KMS-11 (cell line): ENCODE data around the gene APOBEC3B.
A peak's percentile ranks its signal among the peaks of the same experiment; 100 is the strongest.

Experiments
- H2AFZ ChIP-seq: fragments of 200-600 bp; sonication (generic); 2 replicates; pipeline ENCODE4 v1.6.1; 2016; ENCODE audit warnings: antibody characterized with exemption, mixed run types, low read depth
- H3K27ac ChIP-seq: fragments of 200-600 bp; sonication (generic); 2 replicates; pipeline ENCODE4 v1.6.1; 2016; ENCODE audit warnings: mild to moderate bottlenecking, mixed run types
- H3K27me3 ChIP-seq: fragments of 200-600 bp; sonication (generic); 2 replicates; pipeline ENCODE4 v1.6.1; 2017; ENCODE audit warnings: mild to moderate bottlenecking, low read depth, mixed run types, moderate library complexity; ENCODE audit not compliant: insufficient read depth
- H3K36me3 ChIP-seq: fragments of 200-600 bp; sonication (generic); 2 replicates; pipeline ENCODE4 v1.6.1; 2017; ENCODE audit warnings: mild to moderate bottlenecking, mixed run types; ENCODE audit not compliant: insufficient read depth
- H3K4me1 ChIP-seq: fragments of 200-600 bp; sonication (generic); 2 replicates; pipeline ENCODE4 v1.6.1; 2016; ENCODE audit warnings: mild to moderate bottlenecking, low read depth, mixed run types; ENCODE audit not compliant: poor library complexity, severe bottlenecking
- H3K4me2 ChIP-seq: fragments of 200-600 bp; sonication (generic); 2 replicates; pipeline ENCODE4 v1.7.0; 2016; ENCODE audit warnings: mild to moderate bottlenecking, mixed run types
- H3K4me3 ChIP-seq: fragments of 200-600 bp; sonication (generic); IDR thresholded peaks from 2 replicates; pipeline ENCODE4 v1.6.1; 2017; ENCODE audit warnings: low read depth, low read length, mixed read lengths; ENCODE audit not compliant: insufficient read depth
- H3K79me2 ChIP-seq: fragments of 200-600 bp; sonication (generic); 2 replicates; pipeline ENCODE4 v1.6.1; 2016; ENCODE audit warnings: low read depth, mixed run types; ENCODE audit not compliant: insufficient read depth
- H3K9ac ChIP-seq: fragments of 200-600 bp; sonication (generic); 2 replicates; pipeline ENCODE4 v1.6.1; 2016; ENCODE audit warnings: mild to moderate bottlenecking, mixed run types
- H4K20me1 ChIP-seq: fragments of 200-600 bp; sonication (generic); 2 replicates; pipeline ENCODE4 v1.6.1; 2016; ENCODE audit warnings: mild to moderate bottlenecking, mixed run types; ENCODE audit not compliant: insufficient read depth
- TF ChIP-seq, protein P1 (sequence below): fragments of 200-600 bp; sonication (generic); conservative IDR thresholded peaks from 2 replicates; pipeline ENCODE4 v1.6.1; 2017; ENCODE audit warnings: low read depth, mild to moderate bottlenecking, antibody characterized with exemption, low read length, moderate library complexity, mixed read lengths

APOBEC3B gene

DNA sequence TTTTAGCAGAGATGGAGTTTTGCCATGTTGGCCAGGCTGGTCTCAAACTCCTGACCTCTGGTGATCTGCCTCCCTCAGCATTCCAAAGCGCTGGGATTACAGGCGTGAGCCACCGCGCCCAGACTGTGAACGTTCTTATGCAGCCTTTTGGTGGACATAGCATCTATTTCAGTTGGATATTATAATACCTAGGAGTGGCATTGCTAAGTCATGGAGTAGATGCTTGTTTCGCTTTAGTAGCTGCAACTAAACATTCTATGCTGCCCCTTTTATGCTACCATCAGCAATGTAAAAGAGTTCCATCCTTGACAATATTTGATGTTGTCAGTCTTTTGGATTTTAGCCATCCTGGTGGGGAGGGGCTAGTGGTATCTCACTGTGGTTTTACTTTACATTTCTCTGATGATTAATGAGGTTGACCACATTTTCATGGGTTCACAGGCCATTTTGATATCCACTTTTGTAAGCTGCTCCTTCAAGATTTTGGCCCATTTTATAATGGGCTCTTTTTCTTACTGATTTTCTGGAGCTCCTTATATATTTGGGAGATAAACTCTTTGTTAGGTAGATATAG is 41.2 kb upstream of the APOBEC3B start:
- Histone ChIP-seq H4K20me1 (no peaks in the 10 kb centered on the region), H3K27ac (no peak overlapping the region), H3K4me3 (no peak overlapping the region), H3K4me1 (peaks cover 18% of the 10 kb centered on the region), H3K36me3 (no peaks in the 10 kb centered on the region), H2AFZ (no peak overlapping the region), H3K9ac (no peak overlapping the region), H3K27me3 (peaks cover 40% of the 10 kb centered on the region; the same call in 1 of the 2 replicates), H3K4me2 (peak overlapping the region; percentile 59), H3K79me2 (no peaks in the 10 kb centered on the region)
- TF ChIP-seq, protein P1, sequence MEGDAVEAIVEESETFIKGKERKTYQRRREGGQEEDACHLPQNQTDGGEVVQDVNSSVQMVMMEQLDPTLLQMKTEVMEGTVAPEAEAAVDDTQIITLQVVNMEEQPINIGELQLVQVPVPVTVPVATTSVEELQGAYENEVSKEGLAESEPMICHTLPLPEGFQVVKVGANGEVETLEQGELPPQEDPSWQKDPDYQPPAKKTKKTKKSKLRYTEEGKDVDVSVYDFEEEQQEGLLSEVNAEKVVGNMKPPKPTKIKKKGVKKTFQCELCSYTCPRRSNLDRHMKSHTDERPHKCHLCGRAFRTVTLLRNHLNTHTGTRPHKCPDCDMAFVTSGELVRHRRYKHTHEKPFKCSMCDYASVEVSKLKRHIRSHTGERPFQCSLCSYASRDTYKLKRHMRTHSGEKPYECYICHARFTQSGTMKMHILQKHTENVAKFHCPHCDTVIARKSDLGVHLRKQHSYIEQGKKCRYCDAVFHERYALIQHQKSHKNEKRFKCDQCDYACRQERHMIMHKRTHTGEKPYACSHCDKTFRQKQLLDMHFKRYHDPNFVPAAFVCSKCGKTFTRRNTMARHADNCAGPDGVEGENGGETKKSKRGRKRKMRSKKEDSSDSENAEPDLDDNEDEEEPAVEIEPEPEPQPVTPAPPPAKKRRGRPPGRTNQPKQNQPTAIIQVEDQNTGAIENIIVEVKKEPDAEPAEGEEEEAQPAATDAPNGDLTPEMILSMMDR: no peak

DNA sequence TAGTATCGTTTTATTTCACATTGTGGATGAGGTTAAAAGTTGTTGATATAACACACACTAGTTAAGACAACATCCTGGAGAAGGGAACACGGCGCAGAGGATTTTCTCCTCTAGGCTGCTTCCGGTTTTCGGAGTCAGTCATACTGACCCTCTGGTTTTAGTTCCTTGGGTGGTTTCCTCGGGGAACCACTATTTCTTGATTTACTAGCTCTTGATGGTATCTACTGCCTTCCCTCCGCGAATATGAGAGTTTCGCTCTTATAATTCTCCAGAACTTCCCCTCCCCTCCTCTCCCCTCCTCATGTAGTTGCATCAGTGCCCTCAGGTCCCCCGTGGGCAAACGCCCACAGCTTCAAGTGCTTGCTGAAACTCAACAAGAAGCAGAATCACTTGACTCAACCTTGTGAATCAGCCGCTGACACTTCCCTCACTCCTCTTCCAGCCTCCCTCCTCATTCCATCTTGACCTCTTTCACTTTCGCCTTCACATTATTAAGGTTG is 40.6 kb upstream of the APOBEC3B start:
- no peak overlapping the region for H3K4me3 ChIP-seq
- no peak overlapping the region for H3K9ac ChIP-seq
- H3K79me2 ChIP-seq: no peaks in the 10 kb centered on the region
- H3K36me3 ChIP-seq: no peaks in the 10 kb centered on the region
- H3K27me3 ChIP-seq: peaks cover 47% of the 10 kb centered on the region; the same call in 1 of the 2 replicates
- H2AFZ ChIP-seq: 0 out of 2 replicates have a peak overlapping the region, but pooled peaks have one; percentile 11
- peak overlapping the region; percentile 59 for H3K4me2 ChIP-seq
- TF ChIP-seq, protein P1: no peak
- peaks cover 18% of the 10 kb centered on the region for H3K4me1 ChIP-seq
- H3K27ac ChIP-seq: no peak overlapping the region
- H4K20me1 ChIP-seq: no peaks in the 10 kb centered on the region

DNA sequence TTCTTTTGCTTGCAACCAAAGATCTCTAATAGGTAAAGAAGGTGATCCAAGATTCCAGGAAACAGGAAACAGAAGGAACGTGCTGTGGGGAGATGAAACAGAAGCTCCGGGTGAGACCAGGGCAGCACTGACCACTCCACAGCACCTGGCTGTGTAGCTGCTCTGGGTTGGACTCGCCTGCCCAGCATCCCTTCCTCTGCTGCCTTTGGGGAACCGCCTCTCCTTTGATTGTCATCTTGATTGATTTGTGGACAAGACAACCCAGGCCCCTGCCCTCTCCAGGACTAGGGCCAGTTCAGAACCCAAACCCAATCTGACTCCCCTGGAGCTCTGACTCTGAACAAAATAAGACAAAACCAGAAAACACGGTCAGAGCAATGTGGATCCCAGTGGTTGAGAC is 39.4 kb upstream of the APOBEC3B start:
- Histone ChIP-seq H3K4me3 (no peak overlapping the region), H4K20me1 (no peaks in the 10 kb centered on the region), H3K27ac (no peak overlapping the region), H3K79me2 (no peaks in the 10 kb centered on the region), H3K4me1 (peaks cover 18% of the 10 kb centered on the region), H3K36me3 (no peaks in the 10 kb centered on the region), H3K4me2 (no peak overlapping the region), H3K27me3 (peaks cover 58% of the 10 kb centered on the region), H3K9ac (no peak overlapping the region), H2AFZ (no peak overlapping the region)
- TF ChIP-seq, protein P1: no peak

DNA sequence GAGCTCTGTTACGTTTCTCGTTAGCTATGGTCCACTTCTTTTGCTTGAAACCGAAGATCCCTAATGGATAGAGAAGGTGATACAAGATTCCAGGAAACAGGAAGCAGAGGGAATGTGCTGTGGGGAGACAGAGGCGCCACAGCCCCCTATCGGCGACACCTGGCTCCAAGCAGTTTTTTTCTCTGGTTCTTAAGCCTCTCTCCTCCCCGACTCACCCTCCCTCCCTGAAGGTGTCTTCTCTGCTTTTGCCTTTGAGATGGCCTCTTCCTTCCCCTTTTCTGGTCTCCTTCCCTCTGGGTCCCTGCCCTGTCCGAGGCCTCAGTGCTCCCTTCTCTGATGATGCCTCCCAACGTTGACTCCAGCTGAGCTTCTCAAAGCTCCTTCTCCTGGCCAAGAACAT is 38.9 kb upstream of the APOBEC3B start:
- H3K27me3 ChIP-seq: peaks cover 62% of the 10 kb centered on the region
- H3K79me2 ChIP-seq: no peaks in the 10 kb centered on the region
- no peak overlapping the region for H3K9ac ChIP-seq
- TF ChIP-seq, protein P1: no peak
- no peaks in the 10 kb centered on the region for H3K36me3 ChIP-seq
- H3K27ac ChIP-seq: no peak overlapping the region
- H3K4me3 ChIP-seq: no peak overlapping the region
- no peak overlapping the region for H2AFZ ChIP-seq
- no peak overlapping the region for H3K4me2 ChIP-seq
- H4K20me1 ChIP-seq: no peaks in the 10 kb centered on the region
- H3K4me1 ChIP-seq: peaks cover 18% of the 10 kb centered on the region
